GM19025 (cell line): Measurements from ENCODE around the gene CECR2.
"Not testable (repeated sequence)": the region's sequence is repeated elsewhere in the genome, so short reads cannot be mapped to it uniquely, and the experiment has no call there.

ENCODE experiments used
- ATAC-seq: cut with Tn5 transposase; IDR thresholded peaks from one replicate; pipeline ENCODE4 v1.9.1; 2021; ENCODE audit warnings: mild to moderate bottlenecking, low read depth, moderate library complexity; ENCODE audit not compliant: unreplicated experiment

CECR2 gene

DNA sequence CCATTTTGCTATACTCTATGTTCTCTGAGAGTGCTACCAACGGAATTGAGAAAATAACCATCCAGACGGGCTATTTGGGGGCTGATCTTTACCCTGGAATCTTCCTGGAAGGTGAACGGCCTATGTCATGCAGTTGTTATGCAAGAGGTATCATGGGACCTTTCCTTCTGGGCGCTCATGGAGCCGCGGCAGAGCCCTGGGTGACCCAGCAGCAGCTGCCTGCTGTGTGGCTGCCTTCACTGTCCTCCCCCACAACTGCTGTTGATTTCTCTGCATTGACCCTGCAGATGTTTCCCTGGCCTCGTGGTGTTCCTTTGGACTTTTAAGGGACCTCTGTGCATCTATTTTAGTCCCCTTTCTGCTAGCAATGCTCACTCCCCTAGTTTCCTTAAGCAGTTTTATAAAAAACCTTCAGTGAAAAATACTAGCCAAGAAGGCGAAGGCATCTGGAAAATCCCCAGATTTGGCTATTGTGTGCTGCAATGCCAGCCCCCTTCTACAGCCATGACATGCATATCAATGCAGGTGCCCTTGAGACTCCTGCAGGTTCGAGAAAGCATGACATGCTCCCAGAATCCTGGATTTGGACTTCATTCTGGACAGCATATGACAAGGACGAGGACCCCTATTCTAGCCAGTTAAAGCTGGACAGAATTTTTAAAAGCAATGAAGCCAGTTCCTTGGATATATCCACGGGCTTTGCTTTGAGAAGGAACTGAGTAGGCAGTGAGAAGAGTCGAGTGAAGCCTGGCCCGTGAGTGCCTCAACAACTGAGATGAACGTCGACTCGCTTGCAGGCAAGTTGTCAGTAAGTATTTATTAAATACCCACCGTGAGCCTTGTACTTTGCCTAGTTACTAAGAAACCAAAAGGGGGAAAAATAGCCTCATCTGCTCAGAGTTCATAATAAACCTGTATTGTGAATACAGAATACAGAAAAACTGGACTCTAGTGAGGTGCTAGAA, 193.9 kb downstream of the CECR2 start, which contains the start of gene SLC25A18:
TSS of gene SLC25A18 (plus strand) at position 593 of the 965 bp plus-strand sequence. CDS start 16,447 bp downstream, outside the sequence.
- ATAC-seq, result no peak

- ATAC-seq, result no peak
Observed at GRCh38 chr22:17563936-17564391, 194.7 kb downstream of the CECR2 start.

DNA sequence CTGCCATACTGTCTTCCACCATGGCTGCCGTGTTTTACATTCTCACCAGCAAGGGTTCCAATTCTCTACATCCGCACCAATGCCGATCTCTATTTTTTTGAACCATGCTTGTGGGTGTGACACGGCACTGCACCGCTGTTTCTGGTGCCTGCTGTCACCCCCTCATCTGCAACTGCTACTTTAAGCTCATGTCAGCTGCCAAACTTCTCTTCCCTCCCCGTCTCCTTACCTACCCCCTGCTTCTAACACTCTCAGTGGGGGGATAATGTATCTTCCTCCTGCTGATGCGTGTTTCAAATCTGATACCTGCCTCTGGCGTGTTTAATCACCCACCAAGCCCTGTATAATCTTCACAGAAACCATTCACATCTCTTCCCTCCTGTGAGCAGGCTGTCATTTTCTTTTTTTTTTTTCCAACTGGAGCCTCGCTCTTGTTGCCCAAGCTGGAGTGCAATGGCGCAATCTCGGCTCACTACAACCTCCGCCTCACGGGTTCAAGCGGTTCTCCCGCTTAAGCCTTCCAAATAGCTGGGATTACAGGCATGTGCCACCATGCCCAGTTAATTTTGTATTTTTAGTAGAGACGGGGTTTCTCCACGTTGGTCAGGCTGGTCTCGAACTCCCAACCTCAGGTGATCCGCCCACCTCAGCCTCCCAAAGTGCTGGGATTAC, 196.9 kb downstream of the CECR2 start:
- ATAC-seq, result not testable (repeated sequence)

- no peak for ATAC-seq
Observed at GRCh38 chr22:17566776-17567175, 197.5 kb downstream of the CECR2 start.

GRCh38 chr22:17569971-17570511, 200.8 kb downstream of the CECR2 start:
- ATAC-seq, result no peak

DNA sequence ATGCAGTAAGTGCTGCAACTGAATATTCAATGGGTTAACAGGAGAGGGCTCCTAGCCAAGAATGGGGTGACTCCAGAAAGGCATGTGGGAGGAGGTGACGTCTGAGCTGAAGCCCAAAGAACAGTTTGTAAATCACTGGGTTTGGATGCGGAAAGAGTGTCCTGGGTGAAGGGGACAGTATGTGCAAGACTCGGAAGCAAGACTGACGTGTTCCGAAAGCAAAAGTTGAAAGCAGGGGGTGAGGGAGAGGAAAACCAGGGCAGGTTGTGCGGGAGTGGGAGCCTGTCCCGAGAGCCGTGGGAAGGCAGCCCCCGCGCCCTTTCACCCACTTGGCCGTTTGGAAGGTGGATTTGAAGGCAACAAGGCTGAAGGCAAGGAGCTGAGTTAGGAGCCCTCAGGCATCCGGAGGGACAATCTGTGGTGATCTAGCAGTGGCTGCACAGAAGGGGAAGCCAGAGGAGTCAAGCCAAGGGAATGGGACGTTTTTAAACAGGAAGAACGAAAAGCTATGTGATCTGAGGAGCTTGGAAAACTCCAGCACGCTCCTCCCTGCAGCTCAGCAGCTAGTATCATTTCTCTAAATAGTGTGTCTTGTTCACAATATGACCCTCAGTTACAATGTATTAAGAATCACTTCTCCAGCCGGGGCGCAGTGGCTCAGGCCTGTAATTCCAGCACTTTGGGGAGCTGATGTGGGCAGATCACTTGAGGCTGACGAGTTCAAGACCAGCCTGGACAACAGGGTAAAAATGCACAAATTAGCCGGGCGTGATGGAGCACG, 201.8 kb downstream of the CECR2 start:
- ATAC-seq, result no peak

DNA sequence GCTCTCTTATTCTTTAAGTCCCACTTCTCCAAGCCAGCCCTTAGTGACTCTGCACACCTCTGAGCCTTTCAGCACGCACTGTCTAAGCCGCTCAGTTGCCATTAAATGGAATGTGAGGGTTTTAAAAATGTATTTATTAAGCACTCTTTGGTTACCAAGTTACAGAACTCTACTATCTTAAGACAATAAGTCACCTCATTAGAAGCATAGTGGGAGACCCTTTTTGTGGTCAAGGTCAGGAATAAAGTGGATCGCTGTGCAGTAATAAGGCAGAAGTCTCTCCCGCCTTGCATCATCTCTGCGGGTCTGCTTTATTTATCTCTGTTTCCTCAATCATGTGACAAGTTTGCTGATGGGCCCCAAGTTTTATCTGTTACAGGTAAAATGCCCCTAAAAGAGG, 205.9 kb downstream of the CECR2 start:
- no peak for ATAC-seq

DNA sequence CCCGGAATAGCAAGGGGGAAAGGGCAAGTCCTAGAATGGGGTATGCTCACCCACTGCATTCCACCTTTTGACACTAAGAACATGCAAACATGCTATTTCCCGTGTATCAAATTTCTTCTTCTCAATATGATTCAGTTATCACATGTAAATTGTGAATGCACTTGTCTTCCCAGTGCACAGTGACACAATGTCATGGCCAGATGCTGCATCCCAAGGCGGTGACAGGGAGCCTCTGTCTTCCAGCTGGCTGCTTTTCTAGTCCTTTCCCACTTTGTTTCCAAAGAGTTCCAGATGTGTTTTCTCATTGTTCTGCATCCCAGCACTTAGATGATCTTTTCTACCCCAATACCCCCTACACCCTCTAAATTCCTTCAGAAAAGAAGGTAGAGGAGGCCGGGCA, 206.4 kb downstream of the CECR2 start:
- ATAC-seq, result no peak

- ATAC-seq, result no peak
Observed at GRCh38 chr22:17576470-17576869, 207.2 kb downstream of the CECR2 start.

DNA sequence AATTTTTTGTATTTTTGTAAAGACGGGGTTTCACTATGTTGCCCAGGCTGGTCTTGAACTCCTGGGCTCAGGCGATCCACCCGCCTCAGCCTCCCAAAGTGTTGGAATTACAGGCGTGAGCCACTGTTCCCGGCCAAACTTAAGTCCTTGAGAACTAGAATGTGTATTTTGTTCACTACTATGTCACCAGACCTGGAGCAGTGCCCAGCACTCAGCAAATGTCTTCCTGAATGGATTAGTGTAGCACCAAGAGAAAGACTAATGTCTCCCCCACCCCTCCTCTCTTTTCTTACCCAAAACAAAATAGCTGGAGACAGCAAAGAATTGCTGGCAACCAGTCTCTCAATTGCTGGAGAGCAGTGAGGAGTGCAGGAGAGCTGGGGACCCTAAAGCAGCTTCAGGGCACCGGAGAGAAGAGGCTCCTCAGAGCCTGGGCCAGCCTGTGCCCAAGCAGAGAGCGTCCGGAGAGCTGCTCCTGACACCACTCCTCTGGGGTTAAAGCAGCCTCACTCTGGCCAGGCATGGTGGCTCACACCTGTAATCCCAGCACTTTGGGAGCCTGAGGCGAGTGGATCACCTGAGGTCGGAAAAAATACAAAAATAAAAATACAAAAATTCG, 209.0 kb downstream of the CECR2 start:
- ATAC-seq, result no peak

GRCh38 chr22:17579535-17579981, 210.3 kb downstream of the CECR2 start:
- no peak for ATAC-seq

- no peak for ATAC-seq
Observed at GRCh38 chr22:17580441-17581031, 211.3 kb downstream of the CECR2 start.

GRCh38 chr22:17581056-17581455, 211.8 kb downstream of the CECR2 start:
- ATAC-seq, result no peak

DNA sequence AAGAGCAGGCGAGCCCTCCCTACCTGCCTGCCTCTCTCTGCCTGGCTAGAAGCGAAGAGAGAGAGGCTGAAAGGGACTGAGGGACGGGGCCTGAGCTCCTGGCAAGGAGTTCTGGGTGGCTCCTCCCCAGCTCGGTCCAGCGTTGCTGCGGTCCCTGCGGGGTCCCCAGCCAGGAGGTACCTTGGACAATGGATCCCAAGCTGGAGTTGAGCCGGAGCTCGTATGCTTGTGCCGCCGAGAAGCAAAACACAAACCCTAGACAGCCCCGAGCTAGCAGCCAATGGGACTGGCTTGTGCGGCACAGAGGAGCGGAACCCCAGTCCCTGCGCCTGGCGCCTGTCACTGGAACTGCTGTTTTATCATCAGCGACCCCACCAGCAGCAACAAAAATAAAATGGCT, 212.4 kb downstream of the CECR2 start:
- ATAC-seq, result no peak

- no peak for ATAC-seq
Observed at GRCh38 chr22:17583151-17583550, 213.9 kb downstream of the CECR2 start.

DNA sequence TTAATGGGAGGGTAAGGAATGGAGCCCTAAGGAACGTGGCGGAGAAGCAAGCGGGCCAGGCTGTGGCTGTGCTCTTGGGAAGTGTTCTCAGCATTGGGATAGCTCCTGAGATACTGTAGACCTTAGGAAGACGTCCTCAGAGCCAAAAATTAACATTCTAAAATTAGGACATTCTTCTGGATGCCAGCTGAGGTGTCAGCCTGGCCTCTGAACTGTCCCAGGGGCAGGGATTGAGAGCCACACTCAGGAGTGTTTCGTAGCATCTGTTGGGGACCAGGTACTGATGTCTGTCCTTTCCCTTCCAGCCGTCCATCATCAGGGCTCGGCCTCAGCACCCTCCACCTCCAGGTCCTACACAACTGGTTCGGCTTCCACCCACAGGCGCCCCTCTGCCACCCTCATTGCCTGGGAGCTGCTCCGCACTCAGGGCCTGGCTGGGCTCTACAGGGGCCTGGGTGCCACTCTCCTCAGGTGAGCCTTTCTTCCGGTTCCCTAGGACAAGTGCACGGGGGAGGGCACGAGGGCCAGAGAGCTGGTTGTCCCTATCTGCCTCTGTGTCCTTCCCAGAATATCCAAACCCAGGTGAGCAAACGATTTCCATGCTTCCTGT, 217.7 kb downstream of the CECR2 start:
- ATAC-seq, result no peak

DNA sequence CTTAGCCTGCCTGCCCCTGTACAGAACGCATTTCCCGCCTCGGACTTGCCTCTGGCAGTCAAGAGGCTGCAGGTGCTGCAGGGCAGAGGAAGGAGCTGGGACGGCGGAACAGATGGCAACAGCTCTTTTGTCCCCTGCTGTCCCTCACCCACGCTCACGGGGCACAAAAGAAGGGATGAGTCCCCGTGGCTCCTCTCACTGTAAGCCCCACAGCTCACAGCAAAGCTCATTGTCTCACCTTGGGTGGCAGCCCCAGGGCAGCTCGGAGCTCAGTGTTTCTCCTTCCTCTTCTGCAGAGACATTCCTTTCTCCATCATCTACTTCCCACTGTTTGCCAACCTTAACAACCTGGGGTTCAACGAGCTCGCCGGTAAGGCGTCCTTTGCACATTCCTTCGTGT, 218.4 kb downstream of the CECR2 start:
- no peak for ATAC-seq

DNA sequence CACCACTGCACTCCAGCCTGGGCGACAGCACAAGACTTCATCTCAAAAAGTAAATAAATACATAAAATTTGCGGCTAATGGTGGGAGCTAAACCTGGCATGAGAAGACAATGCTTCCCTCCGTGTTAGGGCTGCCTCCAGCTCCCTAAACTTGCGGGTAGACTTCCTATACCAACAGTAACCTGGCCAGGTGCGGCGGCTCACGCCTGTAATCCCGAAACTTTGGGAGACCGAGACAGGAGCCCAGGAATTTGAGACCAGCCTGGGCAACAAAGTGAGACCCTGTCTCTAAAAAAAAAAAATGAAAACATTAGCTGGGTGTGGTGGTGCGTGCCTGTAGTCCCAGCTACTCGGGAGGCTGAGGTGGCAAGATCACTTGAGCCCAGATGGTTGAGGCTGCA, 219.3 kb downstream of the CECR2 start:
- ATAC-seq, result no peak

- ATAC-seq, result no peak
Observed at GRCh38 chr22:17589810-17590375, 220.6 kb downstream of the CECR2 start.
